Right ventricle myocardium superior (tissue), 1 donor: ENCODE measurements around the gene CA4. TPM values are rescaled to one million over a fixed set of nuclear protein-coding genes. Genes with fewer than 3 reads are reported as not detected.
"Not testable (repeated sequence)": the region's sequence is repeated elsewhere in the genome, so short reads cannot be mapped to it uniquely, and the experiment has no call there.

Experiments
- ATAC-seq: fragments of 200-7000 bp; cut with Tn5 transposase; one replicate; pipeline ENCODE4 v1.9.1; 2020; ENCODE audit warnings: mild to moderate bottlenecking; ENCODE audit not compliant: poor library complexity
- DNase-seq: peaks from one replicate; pipeline ENCODE4 v3.0.0-alpha.2; 2020
- intact Hi-C: fragments of 100-400 bp; cut with DNase I; formaldehyde crosslinking; loops from one replicate; pipeline ENCODE4 v1.11.2; 2022
- long read RNA-seq: library from polyadenylated mRNA; unstranded; transcript quantifications from one replicate; pipeline ENCODE4 v2.0.0, GENCODE V29; 2021
- total RNA-seq: library from RNA; stranded (reverse); fragmentation: NEBNext Ultra II Directional; extraction: Animal tissue kit (Norgen Biotek cat#: 25700); gene quantifications from one replicate; pipeline ENCODE4 v1.2.1, GENCODE V29; 2021
- donor health status: DM: no; HTN: yes; CAD: no; lungs with severe emphysema.

CA4 gene
- total RNA-seq: 15.1 TPM
- long read RNA-seq, transcript CA4-201 (8 exons, 1,154 nt): major isoform, 12 of 24 reads
- long read RNA-seq, partial matches to known transcripts: 2 of 24 reads
- long read RNA-seq, other reads (novel, unspliced or antisense): 10 of 24 reads

- peak; percentile 50 for DNase-seq
- intact Hi-C loops: loop anchor here (10.0 kb wide), 1 partner anchor 285 kb away; no protein-coding TSS in a partner anchor
- ATAC-seq: peak; percentile 42
These were observed at the start of gene CA4 for GRCh38 chr17:60149691-60150582. CA4 (plus strand) TSS chr17:60149973; CDS start chr17:60150035, 62 bp downstream.

- ATAC-seq, DNase-seq, intact Hi-C loops: not testable (repeated sequence)
These were observed 49.2 kb upstream of the CA4 start for GRCh38 chr17:60100577-60100976.

- intact Hi-C loops, DNase-seq: not testable (repeated sequence)
- peak; percentile 29 for ATAC-seq
These were observed 47.6 kb upstream of the CA4 start for GRCh38 chr17:60102015-60102631.

GRCh38 chr17:60102632-60103096, 47.1 kb upstream of the CA4 start:
- ATAC-seq (peak; percentile 79), DNase-seq (peak; percentile 59)
- intact Hi-C loops: no loop called here

- ATAC-seq: no peak
- intact Hi-C loops: no loop called here
- no peak for DNase-seq
These were observed 45.8 kb upstream of the CA4 start for GRCh38 chr17:60103957-60104356.

GRCh38 chr17:60106340-60107059, 43.3 kb upstream of the CA4 start:
- DNase-seq (no peak), ATAC-seq (no peak)
- intact Hi-C loops: no loop called here

- DNase-seq (no peak), ATAC-seq (no peak)
- intact Hi-C loops: no loop called here
These were observed 42.1 kb upstream of the CA4 start for GRCh38 chr17:60107526-60108257.

- ATAC-seq, intact Hi-C loops, DNase-seq: not testable (repeated sequence)
These were observed 41.5 kb upstream of the CA4 start for GRCh38 chr17:60108309-60108708.

GRCh38 chr17:60108712-60109111, 41.1 kb upstream of the CA4 start:
- intact Hi-C loops: no loop called here
- ATAC-seq (no peak), DNase-seq (no peak)

GRCh38 chr17:60109161-60109560, 40.6 kb upstream of the CA4 start:
- intact Hi-C loops: no loop called here
- no peak for ATAC-seq

GRCh38 chr17:60110586-60110985, 39.2 kb upstream of the CA4 start:
- no peak for DNase-seq
- no peak for ATAC-seq
- intact Hi-C loops: no loop called here

More at GRCh38 chr17:60109161-60109560, 40.6 kb upstream of the CA4 start:
- DNase-seq: no peak

GRCh38 chr17:60111661-60112060, 38.1 kb upstream of the CA4 start:
- peak; percentile 78 for ATAC-seq
- intact Hi-C loops, DNase-seq: not testable (repeated sequence)

GRCh38 chr17:60115364-60115763, 34.4 kb upstream of the CA4 start:
- ATAC-seq, intact Hi-C loops, DNase-seq: not testable (repeated sequence)

GRCh38 chr17:60116196-60116595, 33.6 kb upstream of the CA4 start:
- DNase-seq, intact Hi-C loops, ATAC-seq: not testable (repeated sequence)

- intact Hi-C loops, DNase-seq: not testable (repeated sequence)
- ATAC-seq: peak; percentile 19
These were observed 30.6 kb upstream of the CA4 start for GRCh38 chr17:60119162-60119561.

GRCh38 chr17:60119807-60120748, 29.7 kb upstream of the CA4 start:
- intact Hi-C loops, DNase-seq: not testable (repeated sequence)
- peak; percentile 78 for ATAC-seq
